ENCODE results near the gene HCFC1R1.

Gene HCFC1R1

GRCh38 chr16:3017344-3017743 is 6.4 kb downstream of the HCFC1R1 start:
- DNase-seq, result no peak

GRCh38 chr16:3015865-3016521 is 7.7 kb downstream of the HCFC1R1 start:
- DNase-seq, result no peak

- DNase-seq, result no peak
These were observed 8.8 kb downstream of the HCFC1R1 start for GRCh38 chr16:3014971-3015370.

- DNase-seq, result no peak
These were observed 9.6 kb downstream of the HCFC1R1 start for GRCh38 chr16:3013998-3014690.

GRCh38 chr16:3013491-3013951 is 10.2 kb downstream of the HCFC1R1 start:
- DNase-seq, result no peak

GRCh38 chr16:3012828-3013420 is 10.8 kb downstream of the HCFC1R1 start, which contains the start of gene CLDN9:
Gene CLDN9 (plus strand): TSS chr16:3012923. CDS start chr16:3013363, 440 bp downstream.
- DNase-seq, result no peak

GRCh38 chr16:3012246-3012645 is 11.5 kb downstream of the HCFC1R1 start:
- DNase-seq, result no peak

- DNase-seq, result no peak
These were observed 13.2 kb downstream of the HCFC1R1 start for GRCh38 chr16:3010510-3010909.

- DNase-seq, result no peak
These were observed 14.0 kb downstream of the HCFC1R1 start for GRCh38 chr16:3009568-3010390.

GRCh38 chr16:3008690-3009037 is 15.1 kb downstream of the HCFC1R1 start:
- DNase-seq, result no peak

- DNase-seq, result no peak
These were observed 15.6 kb downstream of the HCFC1R1 start for GRCh38 chr16:3007957-3008689.

- no peak for DNase-seq
These were observed 16.4 kb downstream of the HCFC1R1 start for GRCh38 chr16:3007059-3007956.

GRCh38 chr16:3004781-3005284 is 18.9 kb downstream of the HCFC1R1 start:
- no peak for DNase-seq

- no peak for DNase-seq
These were observed 19.4 kb downstream of the HCFC1R1 start for GRCh38 chr16:3004319-3004718.

- DNase-seq, result peak; percentile 91
These were observed 20.0 kb downstream of the HCFC1R1 start for GRCh38 chr16:3003582-3004270.

GRCh38 chr16:3001316-3001715 is 22.4 kb downstream of the HCFC1R1 start:
- no peak for DNase-seq

GRCh38 chr16:3000540-3000939 is 23.2 kb downstream of the HCFC1R1 start:
- DNase-seq, result no peak

- no peak for DNase-seq
These were observed 23.8 kb downstream of the HCFC1R1 start for GRCh38 chr16:2999929-3000328.

- no peak for DNase-seq
These were observed 27.4 kb downstream of the HCFC1R1 start for GRCh38 chr16:2996298-2996697.

GRCh38 chr16:2992383-2993081 is 31.2 kb downstream of the HCFC1R1 start:
- no peak for DNase-seq

Measured in stimulated activated CD4-positive, alpha-beta T cell treated with anti-CD3 and anti-CD28 coated beads, Interleukin-12 subunit alpha, Interleukin-12 subunit beta, amount 100 ng/mL, for 4 hours (primary cell).